K562 (cell line): ENCODE measurements around the gene TRUB2.

Experiments
- EZH2 ChIP-seq: IDR thresholded peaks from 2 replicates; pipeline ENCODE4 v1.6.1; 2012; ENCODE audit warnings: low read depth, mild to moderate bottlenecking, inconsistent platforms, low read length, borderline replicate concordance
- HDGF ChIP-seq: fragments of 450-650 bp; IDR thresholded peaks from 2 replicates; pipeline ENCODE4 v1.6.1; 2016
- PML ChIP-seq: IDR thresholded peaks from 2 replicates; pipeline ENCODE4 v1.6.1; 2012; ENCODE audit warnings: low read length, inconsistent platforms
- POLR2G ChIP-seq: fragments of 200-400 bp; formaldehyde crosslinking; IDR thresholded peaks from 2 replicates; pipeline ENCODE4 v1.6.1; 2017; ENCODE audit warnings: low read depth, mild to moderate bottlenecking, antibody characterized with exemption, low read length, moderate library complexity
- RERE ChIP-seq: sonication (generic); formaldehyde crosslinking; IDR thresholded peaks from 2 replicates; pipeline ENCODE4 v1.8.0; 2023; ENCODE audit warnings: missing genetic modification reagents, mild to moderate bottlenecking, borderline replicate concordance
- TAF1 ChIP-seq: IDR thresholded peaks from 2 replicates; pipeline ENCODE4 v1.6.1; 2011; ENCODE audit warnings: mild to moderate bottlenecking, low read length, moderate library complexity; ENCODE audit not compliant: insufficient read depth, control insufficient read depth, severe bottlenecking; ENCODE audit errors: extremely low read depth
- YY1 ChIP-seq, 3 experiments: IDR thresholded peaks; 2 replicates each; pipeline ENCODE4 v1.6.1; 2011; ENCODE audit warnings: low read length in 2 of 3, mild to moderate bottlenecking in 2 of 3, moderate library complexity in 2 of 3, borderline replicate concordance in 1 of 3, control low read depth in 1 of 3, low read depth in 1 of 3; ENCODE audit not compliant: insufficient read depth in 3 of 3, insufficient replicate concordance in 2 of 3, control insufficient read depth in 1 of 3, insufficient read length in 1 of 3; ENCODE audit errors: extremely low read depth in 1 of 3
- TF ChIP-seq, protein P1 (sequence below), 2 experiments: fragments of 450-650 bp in 1 of 2; sonication (generic) in 1 of 2; formaldehyde crosslinking in 1 of 2; IDR thresholded peaks; 2 replicates each; pipeline versions ENCODE4 v1.7.1 to v1.9.0; 2016 to 2022; ENCODE audit warnings: inconsistent platforms in 1 of 2, mild to moderate bottlenecking in 1 of 2, missing genetic modification reagents in 1 of 2

DNA sequence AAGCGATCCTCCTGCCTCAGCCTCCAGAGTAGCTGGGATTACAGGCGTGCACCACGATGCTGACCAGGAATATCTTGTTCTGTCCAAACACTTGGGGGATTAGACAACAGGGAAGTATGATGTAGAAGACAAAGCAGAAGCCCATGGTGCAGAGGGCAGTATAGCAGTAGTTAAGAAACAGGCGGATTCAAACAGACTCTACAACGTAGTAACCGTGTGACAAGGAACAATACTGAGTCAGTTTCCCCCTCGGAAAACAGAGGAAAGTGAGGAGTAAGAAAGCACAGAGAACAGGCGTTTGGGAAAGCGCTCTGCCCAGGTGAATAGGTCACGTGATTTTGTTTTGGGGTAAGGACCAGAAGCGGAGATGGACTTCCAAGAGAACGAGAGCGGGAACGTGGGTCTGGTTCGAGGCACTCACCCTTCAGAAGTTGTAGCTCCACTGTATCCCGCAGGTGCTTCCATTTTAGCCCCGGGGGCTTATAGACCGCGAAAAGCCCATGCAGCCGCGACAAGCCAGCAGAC is 306 bp downstream of the TRUB2 start:
- TF ChIP-seq TAF1 (no peak), YY1 (IDR thresholded peaks at IDR 0.05; ENCODE audit: borderline replicate concordance in 1 of 3, control insufficient read depth in 1 of 3, extremely low read depth in 1 of 3, insufficient read depth in 3 of 3, insufficient read length in 1 of 3, insufficient replicate concordance in 2 of 3, low read depth in 1 of 3, low read length in 2 of 3) (no peak), POLR2G (no peak), PML (no peak), RERE (CRISPR knock-in tag) (no peak), EZH2 (no peak), HDGF (no peak)
- TF ChIP-seq, protein P1, sequence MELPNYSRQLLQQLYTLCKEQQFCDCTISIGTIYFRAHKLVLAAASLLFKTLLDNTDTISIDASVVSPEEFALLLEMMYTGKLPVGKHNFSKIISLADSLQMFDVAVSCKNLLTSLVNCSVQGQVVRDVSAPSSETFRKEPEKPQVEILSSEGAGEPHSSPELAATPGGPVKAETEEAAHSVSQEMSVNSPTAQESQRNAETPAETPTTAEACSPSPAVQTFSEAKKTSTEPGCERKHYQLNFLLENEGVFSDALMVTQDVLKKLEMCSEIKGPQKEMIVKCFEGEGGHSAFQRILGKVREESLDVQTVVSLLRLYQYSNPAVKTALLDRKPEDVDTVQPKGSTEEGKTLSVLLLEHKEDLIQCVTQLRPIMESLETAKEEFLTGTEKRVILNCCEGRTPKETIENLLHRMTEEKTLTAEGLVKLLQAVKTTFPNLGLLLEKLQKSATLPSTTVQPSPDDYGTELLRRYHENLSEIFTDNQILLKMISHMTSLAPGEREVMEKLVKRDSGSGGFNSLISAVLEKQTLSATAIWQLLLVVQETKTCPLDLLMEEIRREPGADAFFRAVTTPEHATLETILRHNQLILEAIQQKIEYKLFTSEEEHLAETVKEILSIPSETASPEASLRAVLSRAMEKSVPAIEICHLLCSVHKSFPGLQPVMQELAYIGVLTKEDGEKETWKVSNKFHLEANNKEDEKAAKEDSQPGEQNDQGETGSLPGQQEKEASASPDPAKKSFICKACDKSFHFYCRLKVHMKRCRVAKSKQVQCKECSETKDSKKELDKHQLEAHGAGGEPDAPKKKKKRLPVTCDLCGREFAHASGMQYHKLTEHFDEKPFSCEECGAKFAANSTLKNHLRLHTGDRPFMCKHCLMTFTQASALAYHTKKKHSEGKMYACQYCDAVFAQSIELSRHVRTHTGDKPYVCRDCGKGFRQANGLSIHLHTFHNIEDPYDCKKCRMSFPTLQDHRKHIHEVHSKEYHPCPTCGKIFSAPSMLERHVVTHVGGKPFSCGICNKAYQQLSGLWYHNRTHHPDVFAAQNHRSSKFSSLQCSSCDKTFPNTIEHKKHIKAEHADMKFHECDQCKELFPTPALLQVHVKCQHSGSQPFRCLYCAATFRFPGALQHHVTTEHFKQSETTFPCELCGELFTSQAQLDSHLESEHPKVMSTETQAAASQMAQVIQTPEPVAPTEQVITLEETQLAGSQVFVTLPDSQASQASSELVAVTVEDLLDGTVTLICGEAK (IDR thresholded peaks at IDR 0.05) = no peak
- TF ChIP-seq, protein P1 (CRISPR knock-in tag; IDR thresholded peaks at IDR 0.05) = no peak
